Keratinocyte (primary cell): ENCODE data around the gene MALSU1.

Source experiments
- EZH2 ChIP-seq: IDR thresholded peaks from one replicate; pipeline ENCODE4 v1.6.1; 2012; ENCODE audit warnings: inconsistent platforms, mild to moderate bottlenecking, low read length, moderate library complexity
- TF ChIP-seq, protein P1 (sequence below), 3 experiments: IDR thresholded peaks in 1 of 3; conservative IDR thresholded peaks in 1 of 3; optimal IDR thresholded peaks in 1 of 3; 2 replicates in 2 of 3; 3 replicates in 1 of 3; pipeline versions ENCODE3 to v1.5.1; 2011; ENCODE audit warnings: low read length in 3 of 3, mild to moderate bottlenecking in 3 of 3, moderate library complexity in 2 of 3, control low read depth in 1 of 3, inconsistent platforms in 1 of 3; ENCODE audit not compliant: insufficient read depth in 2 of 3; ENCODE audit errors: extremely low read depth in 1 of 3

DNA sequence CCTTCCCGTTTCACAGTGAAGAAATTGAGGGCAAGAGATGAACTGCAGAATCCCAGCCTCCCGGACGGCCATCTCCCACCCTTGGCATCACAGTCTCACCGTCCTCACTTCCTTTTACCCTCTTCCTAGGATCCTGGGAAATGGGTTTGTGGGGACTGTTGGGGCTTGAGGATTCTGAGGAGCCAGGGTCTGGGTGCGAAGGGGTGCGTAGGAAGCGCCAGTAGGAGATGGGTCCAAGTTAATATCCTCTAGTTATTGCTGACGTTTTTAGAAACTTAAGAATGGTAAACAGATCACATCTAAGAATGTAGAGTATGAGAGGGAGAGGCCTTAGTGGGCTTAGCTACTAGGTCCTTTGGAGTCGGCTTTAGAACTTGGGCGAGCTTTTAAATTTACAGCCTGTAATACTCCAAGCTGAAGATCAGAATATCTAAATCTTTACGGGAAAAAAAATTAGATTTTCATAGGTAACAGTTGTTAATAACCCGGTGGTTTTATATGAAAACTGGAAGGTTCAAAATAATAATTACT is 696 bp downstream of the MALSU1 start:
- TF ChIP-seq, protein P1, sequence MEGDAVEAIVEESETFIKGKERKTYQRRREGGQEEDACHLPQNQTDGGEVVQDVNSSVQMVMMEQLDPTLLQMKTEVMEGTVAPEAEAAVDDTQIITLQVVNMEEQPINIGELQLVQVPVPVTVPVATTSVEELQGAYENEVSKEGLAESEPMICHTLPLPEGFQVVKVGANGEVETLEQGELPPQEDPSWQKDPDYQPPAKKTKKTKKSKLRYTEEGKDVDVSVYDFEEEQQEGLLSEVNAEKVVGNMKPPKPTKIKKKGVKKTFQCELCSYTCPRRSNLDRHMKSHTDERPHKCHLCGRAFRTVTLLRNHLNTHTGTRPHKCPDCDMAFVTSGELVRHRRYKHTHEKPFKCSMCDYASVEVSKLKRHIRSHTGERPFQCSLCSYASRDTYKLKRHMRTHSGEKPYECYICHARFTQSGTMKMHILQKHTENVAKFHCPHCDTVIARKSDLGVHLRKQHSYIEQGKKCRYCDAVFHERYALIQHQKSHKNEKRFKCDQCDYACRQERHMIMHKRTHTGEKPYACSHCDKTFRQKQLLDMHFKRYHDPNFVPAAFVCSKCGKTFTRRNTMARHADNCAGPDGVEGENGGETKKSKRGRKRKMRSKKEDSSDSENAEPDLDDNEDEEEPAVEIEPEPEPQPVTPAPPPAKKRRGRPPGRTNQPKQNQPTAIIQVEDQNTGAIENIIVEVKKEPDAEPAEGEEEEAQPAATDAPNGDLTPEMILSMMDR (optimal IDR thresholded peaks at IDR 0.05 in 1 of 3, IDR thresholded peaks at IDR 0.05 in 1 of 3, conservative IDR thresholded peaks at IDR 0.05 in 1 of 3; ENCODE audit: extremely low read depth in 1 of 3, insufficient read depth in 2 of 3, low read length in 3 of 3) = no peak
- no peak for TF ChIP-seq EZH2
